ENCODE data around the gene TFG.

TFG gene

DNA sequence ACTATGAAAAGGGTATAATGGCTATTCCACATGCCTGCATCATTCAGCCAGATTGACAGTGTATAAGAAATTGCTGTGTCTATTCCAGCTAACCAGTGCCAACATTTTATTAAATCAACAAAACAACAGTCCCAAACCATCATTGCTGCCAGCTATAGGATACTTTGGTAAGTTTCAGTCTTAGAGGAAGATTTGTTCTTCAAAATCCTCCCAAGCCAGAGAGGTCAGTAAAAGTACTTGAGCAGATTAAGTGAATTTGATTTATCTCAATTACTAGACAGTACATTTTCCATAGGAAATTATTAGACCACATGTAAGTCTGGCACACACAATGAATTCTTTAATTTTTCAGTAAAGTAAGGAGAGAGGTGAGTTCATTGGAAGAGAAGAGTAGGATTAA, 50.7 kb downstream of the TFG start:
- no peak for DNase-seq

- no peak for DNase-seq
These were observed 51.1 kb downstream of the TFG start for GRCh38 chr3:100760377-100760776.

- DNase-seq, result no peak
These were observed 52.1 kb downstream of the TFG start for GRCh38 chr3:100761211-100761942.

- DNase-seq, result no peak
These were observed 52.7 kb downstream of the TFG start for GRCh38 chr3:100761951-100762350.

- no peak for DNase-seq
These were observed 56.2 kb downstream of the TFG start for GRCh38 chr3:100765437-100765975.

GRCh38 chr3:100766069-100766468, 56.8 kb downstream of the TFG start:
- DNase-seq, result no peak

GRCh38 chr3:100769693-100770092, 60.4 kb downstream of the TFG start:
- DNase-seq, result no peak

- no peak for DNase-seq
These were observed 65.9 kb downstream of the TFG start for GRCh38 chr3:100775226-100775625.

DNA sequence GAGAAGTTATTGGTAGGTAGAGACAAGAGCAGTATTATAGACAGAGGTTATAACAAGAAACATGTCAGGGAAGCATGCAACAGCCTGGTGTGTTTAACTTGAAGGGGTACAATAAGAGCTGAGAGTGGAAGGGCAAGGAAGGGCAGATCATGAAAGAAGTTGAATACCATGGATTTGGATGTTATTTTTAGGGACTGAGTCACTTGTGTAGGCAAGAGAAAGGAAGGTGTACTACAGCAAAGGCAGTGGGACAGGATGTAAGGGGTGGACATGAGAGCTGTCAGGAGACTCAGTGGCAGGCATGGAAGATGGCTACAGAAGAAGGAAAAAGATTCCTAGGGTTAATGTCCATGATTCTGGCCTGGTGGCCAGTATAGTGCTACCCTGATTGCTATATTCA, 66.4 kb downstream of the TFG start:
- DNase-seq, result no peak

- DNase-seq, result no peak
These were observed 66.9 kb downstream of the TFG start for GRCh38 chr3:100776097-100776729.

DNA sequence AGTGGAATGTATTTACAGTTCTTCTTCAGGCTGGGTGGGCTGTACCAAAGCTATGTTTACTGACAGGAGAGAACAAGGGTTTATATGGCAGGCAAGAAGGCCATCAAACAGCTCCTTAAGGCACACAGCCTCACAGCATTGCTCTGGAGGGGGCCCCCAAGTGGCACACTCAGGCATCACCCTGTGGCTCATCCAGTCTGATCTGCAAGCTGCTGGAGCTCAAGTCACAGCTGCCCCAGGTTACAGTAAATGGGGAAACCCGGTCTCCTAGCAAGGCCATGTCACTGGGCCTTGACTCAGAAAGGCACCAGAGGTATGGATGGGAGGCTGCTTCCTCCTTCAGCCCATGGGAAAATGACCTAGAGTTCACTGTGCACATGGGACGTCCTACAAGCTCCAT, 67.5 kb downstream of the TFG start:
- no peak for DNase-seq

- DNase-seq, result no peak
These were observed 68.0 kb downstream of the TFG start for GRCh38 chr3:100777271-100777670.

- no peak for DNase-seq
These were observed 70.2 kb downstream of the TFG start for GRCh38 chr3:100779480-100779879.

- DNase-seq, result no peak
These were observed 70.9 kb downstream of the TFG start for GRCh38 chr3:100780071-100780622.

- DNase-seq, result no peak
These were observed 72.0 kb downstream of the TFG start for GRCh38 chr3:100781301-100781700.

DNA sequence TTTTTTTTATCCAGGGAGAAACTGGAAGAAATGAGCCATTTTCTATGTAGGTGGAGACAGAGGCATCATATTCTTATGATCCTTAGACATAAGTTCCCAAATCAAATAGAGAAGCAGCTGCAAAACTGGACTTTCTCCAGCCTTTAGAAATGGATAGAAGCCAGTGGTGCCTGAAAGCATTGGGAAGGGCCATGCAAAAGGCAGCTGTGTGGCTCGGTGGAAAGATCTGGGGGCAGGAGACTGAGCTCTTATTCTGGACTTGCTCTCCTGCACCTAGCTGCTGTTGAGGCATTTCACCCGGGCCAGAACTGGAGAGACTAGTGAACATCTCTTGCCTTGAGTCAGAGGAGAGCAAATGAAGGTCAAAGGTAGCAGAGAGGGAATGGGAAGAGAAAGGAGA, 73.1 kb downstream of the TFG start:
- DNase-seq, result no peak

DNA sequence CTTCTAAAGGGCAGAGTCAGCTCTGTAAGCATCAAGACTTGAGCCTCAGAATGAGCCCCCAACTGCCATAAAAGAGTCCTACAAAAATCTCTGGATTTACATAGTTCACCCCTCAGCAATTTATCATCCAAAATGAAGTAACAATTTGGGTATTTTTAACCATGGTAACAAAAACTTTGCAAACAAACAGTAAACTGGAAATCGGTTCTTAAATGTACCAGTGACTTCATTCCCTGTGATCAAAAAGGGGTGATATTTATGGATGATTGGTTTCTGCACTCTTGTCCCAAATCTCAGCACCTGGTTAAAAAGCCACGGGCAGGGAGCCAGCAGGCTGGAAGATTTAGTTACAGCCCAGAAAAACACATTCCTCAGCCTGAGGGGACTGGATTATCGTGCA, 73.6 kb downstream of the TFG start:
- no peak for DNase-seq

- DNase-seq, result no peak
These were observed 74.3 kb downstream of the TFG start for GRCh38 chr3:100783619-100784018.

- DNase-seq, result no peak
These were observed 80.3 kb downstream of the TFG start for GRCh38 chr3:100789579-100789978.

GRCh38 chr3:100796556-100796955, 87.3 kb downstream of the TFG start:
- no peak for DNase-seq

DNA sequence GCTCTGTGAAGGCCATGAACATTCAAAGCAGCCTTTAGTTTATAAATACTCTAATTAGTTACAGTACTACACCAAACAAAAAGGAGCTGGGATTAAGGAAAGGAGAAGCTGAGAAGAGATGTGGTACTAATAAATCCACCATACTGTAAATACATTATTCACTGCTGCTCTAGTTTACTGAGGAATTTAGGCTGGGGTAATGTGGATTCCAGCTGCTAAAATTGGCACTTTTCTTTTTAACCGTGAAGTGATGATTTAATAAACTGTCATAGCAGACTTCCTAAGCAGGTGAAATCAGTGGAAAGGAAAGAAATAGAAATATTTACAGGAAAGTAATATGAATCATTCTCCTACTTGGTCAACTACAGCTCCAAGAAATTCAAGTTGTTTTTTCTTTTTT, 88.7 kb downstream of the TFG start:
- DNase-seq, result no peak
